Caki2 (cell line): ENCODE results near the gene SLC35F1. TPM values are rescaled to one million over a fixed set of nuclear protein-coding genes. Genes with fewer than 3 reads are reported as not detected.
A peak's percentile ranks its signal among the peaks of the same experiment; 100 is the strongest.

ENCODE experiments used
- DNase-seq: peaks from one replicate; pipeline ENCODE4 v3.0.0-alpha.2; 2015; ENCODE audit warnings: low read depth
- in situ Hi-C: cut with HindIII; loops from 2 replicates; pipeline ENCODE4 v1.10.0; 2016; ENCODE audit warnings: low sequenced_read_pairs, low pct_unique_long_range_greater_than_20kb, mixed read lengths
- total RNA-seq: library from RNA; depleted of rRNA; stranded (reverse); fragments of >200 nt; shearing (Covaris generic); gene quantifications from 2 replicates; pipeline ENCODE4 v1.2.3, GENCODE V29; 2014; ENCODE audit warnings: low replicate concordance

The SLC35F1 gene
- total RNA-seq, 1 experiment from 2014 or later = not detected

- in situ Hi-C loops = no loop called here
- no peak for DNase-seq
These were observed 178.6 kb downstream of the SLC35F1 start for GRCh38 chr6:118085665-118086064.

GRCh38 chr6:118086159-118086558 lies 179.1 kb downstream of the SLC35F1 start:
- in situ Hi-C loops = no loop called here
- no peak for DNase-seq

GRCh38 chr6:118092086-118092485 lies 185.0 kb downstream of the SLC35F1 start:
- DNase-seq = no peak
- in situ Hi-C loops = no loop called here

- in situ Hi-C loops = no loop called here
- DNase-seq = no peak
These were observed 190.5 kb downstream of the SLC35F1 start for GRCh38 chr6:118097576-118097975.

- DNase-seq = peak; percentile 37
These were observed 193.7 kb downstream of the SLC35F1 start for GRCh38 chr6:118100717-118101116.

GRCh38 chr6:118101220-118101619 lies 194.2 kb downstream of the SLC35F1 start:
- no peak for DNase-seq
- in situ Hi-C loops = no loop called here

More at GRCh38 chr6:118100717-118101116, 193.7 kb downstream of the SLC35F1 start:
- in situ Hi-C loops = no loop called here

- DNase-seq = no peak
- in situ Hi-C loops = no loop called here
These were observed 194.8 kb downstream of the SLC35F1 start for GRCh38 chr6:118101831-118102345.

- in situ Hi-C loops = no loop called here
- DNase-seq = no peak
These were observed 195.3 kb downstream of the SLC35F1 start for GRCh38 chr6:118102401-118102800.

- in situ Hi-C loops = no loop called here
These were observed 196.5 kb downstream of the SLC35F1 start for GRCh38 chr6:118103381-118104146.

GRCh38 chr6:118122161-118122725 lies 215.2 kb downstream of the SLC35F1 start:
- DNase-seq = no peak
- in situ Hi-C loops = no loop called here

More at GRCh38 chr6:118103381-118104146, 196.5 kb downstream of the SLC35F1 start:
- no peak for DNase-seq

- DNase-seq = no peak
- in situ Hi-C loops = no loop called here
These were observed 215.7 kb downstream of the SLC35F1 start for GRCh38 chr6:118122801-118123200.

- in situ Hi-C loops = no loop called here
- DNase-seq = no peak
These were observed 216.5 kb downstream of the SLC35F1 start for GRCh38 chr6:118123503-118124037.

- in situ Hi-C loops = no loop called here
These were observed 217.8 kb downstream of the SLC35F1 start for GRCh38 chr6:118124851-118125250.

GRCh38 chr6:118128755-118129154 lies 221.7 kb downstream of the SLC35F1 start:
- in situ Hi-C loops = no loop called here
- DNase-seq = no peak

More at GRCh38 chr6:118124851-118125250, 217.8 kb downstream of the SLC35F1 start:
- no peak for DNase-seq

GRCh38 chr6:118134206-118134605 lies 227.1 kb downstream of the SLC35F1 start:
- in situ Hi-C loops = no loop called here

GRCh38 chr6:118134736-118135135 lies 227.7 kb downstream of the SLC35F1 start:
- DNase-seq = no peak
- in situ Hi-C loops = no loop called here

More at GRCh38 chr6:118134206-118134605, 227.1 kb downstream of the SLC35F1 start:
- DNase-seq = no peak

GRCh38 chr6:118135371-118135770 lies 228.3 kb downstream of the SLC35F1 start:
- in situ Hi-C loops = no loop called here
- no peak for DNase-seq

- no peak for DNase-seq
- in situ Hi-C loops = no loop called here
These were observed 234.1 kb downstream of the SLC35F1 start for GRCh38 chr6:118141211-118141610.

GRCh38 chr6:118146584-118146983 lies 239.5 kb downstream of the SLC35F1 start:
- no peak for DNase-seq
- in situ Hi-C loops = no loop called here
